ENCODE measurements around the gene TUBG2.

TUBG2 gene

GRCh38 chr17:42679492-42680330 lies 20.6 kb downstream of the TUBG2 start (continued):
- TF ChIP-seq ESRRG (CRISPR knock-in tag; IDR thresholded peaks at IDR 0.05): no peak

- ATAC-seq: no peak
These were observed 21.3 kb downstream of the TUBG2 start for GRCh38 chr17:42680331-42680808.

GRCh38 chr17:42681976-42682721 lies 23.1 kb downstream of the TUBG2 start, which contains the start of gene CNTNAP1:
Gene CNTNAP1 (plus strand): TSS chr17:42682531. CDS start chr17:42682830, 299 bp downstream.
- TF ChIP-seq ZNF8 (CRISPR knock-in tag; IDR thresholded peaks at IDR 0.05) (no peak), TOX (CRISPR knock-in tag; IDR thresholded peaks at IDR 0.05; ENCODE audit: borderline replicate concordance) (no peak), ZNF70 (CRISPR knock-in tag; IDR thresholded peaks at IDR 0.05) (no peak), CSRNP3 (CRISPR knock-in tag; IDR thresholded peaks at IDR 0.05) (0 out of 2 replicates have a peak, but pooled peaks have one; percentile 54), CSDC2 (CRISPR knock-in tag; IDR thresholded peaks at IDR 0.05) (no peak), ZFP30 (CRISPR knock-in tag; IDR thresholded peaks at IDR 0.05) (no peak)
- ATAC-seq: peak; percentile 57

More at GRCh38 chr17:42680331-42680808, 21.3 kb downstream of the TUBG2 start:
- no peak for TF ChIP-seq PATZ1 (CRISPR knock-in tag; IDR thresholded peaks at IDR 0.05; ENCODE audit: borderline replicate concordance)
- no peak for TF ChIP-seq GLIS3 (CRISPR knock-in tag; IDR thresholded peaks at IDR 0.05)
- TF ChIP-seq ARNTL (CRISPR knock-in tag; IDR thresholded peaks at IDR 0.05; ENCODE audit: borderline replicate concordance, low read depth): no peak
- TF ChIP-seq CREB5 (CRISPR knock-in tag; IDR thresholded peaks at IDR 0.05; ENCODE audit: low read depth): no peak
- no peak for TF ChIP-seq POU6F1 (CRISPR knock-in tag; IDR thresholded peaks at IDR 0.05; ENCODE audit: borderline replicate concordance, low read depth)
- no peak for TF ChIP-seq ZNF70 (CRISPR knock-in tag; IDR thresholded peaks at IDR 0.05)
- no peak for TF ChIP-seq PPARA (CRISPR knock-in tag; IDR thresholded peaks at IDR 0.05; ENCODE audit: borderline replicate concordance)
- no peak for TF ChIP-seq RARB (CRISPR knock-in tag; IDR thresholded peaks at IDR 0.05)
- TF ChIP-seq BACH2 (CRISPR knock-in tag; IDR thresholded peaks at IDR 0.05; ENCODE audit: borderline replicate concordance): no peak

GRCh38 chr17:42682722-42683403 lies 23.8 kb downstream of the TUBG2 start:
- TF ChIP-seq ZNF565 (CRISPR knock-in tag; conservative IDR thresholded peaks at IDR 0.05; ENCODE audit: low read depth) (no peak), ZNF70 (CRISPR knock-in tag; IDR thresholded peaks at IDR 0.05) (0 out of 2 replicates have a peak, but pooled peaks have one; percentile 62)
- peak; percentile 56 for ATAC-seq

- ATAC-seq: no peak
- TF ChIP-seq SNAI2 (CRISPR knock-in tag; IDR thresholded peaks at IDR 0.05) (no peak), ARNTL (CRISPR knock-in tag; IDR thresholded peaks at IDR 0.05; ENCODE audit: borderline replicate concordance, low read depth) (no peak), TOX (CRISPR knock-in tag; IDR thresholded peaks at IDR 0.05; ENCODE audit: borderline replicate concordance) (no peak), GLIS3 (CRISPR knock-in tag; IDR thresholded peaks at IDR 0.05) (no peak)
These were observed 24.4 kb downstream of the TUBG2 start for GRCh38 chr17:42683407-42684034.
